A549 (cell line): ENCODE measurements around the gene TMEM82.

Experiments used
- HOXA7 ChIP-seq: fragments of 250-450 bp; sonication (Bioruptor Pico); IDR thresholded peaks from 2 replicates; pipeline ENCODE4 v1.5.0; 2020; ENCODE audit warnings: mild to moderate bottlenecking, moderate library complexity
- MAFK ChIP-seq: fragments of 450-650 bp; IDR thresholded peaks from 2 replicates; pipeline ENCODE4 v1.6.1; 2014; ENCODE audit not compliant: partially characterized antibody

DNA sequence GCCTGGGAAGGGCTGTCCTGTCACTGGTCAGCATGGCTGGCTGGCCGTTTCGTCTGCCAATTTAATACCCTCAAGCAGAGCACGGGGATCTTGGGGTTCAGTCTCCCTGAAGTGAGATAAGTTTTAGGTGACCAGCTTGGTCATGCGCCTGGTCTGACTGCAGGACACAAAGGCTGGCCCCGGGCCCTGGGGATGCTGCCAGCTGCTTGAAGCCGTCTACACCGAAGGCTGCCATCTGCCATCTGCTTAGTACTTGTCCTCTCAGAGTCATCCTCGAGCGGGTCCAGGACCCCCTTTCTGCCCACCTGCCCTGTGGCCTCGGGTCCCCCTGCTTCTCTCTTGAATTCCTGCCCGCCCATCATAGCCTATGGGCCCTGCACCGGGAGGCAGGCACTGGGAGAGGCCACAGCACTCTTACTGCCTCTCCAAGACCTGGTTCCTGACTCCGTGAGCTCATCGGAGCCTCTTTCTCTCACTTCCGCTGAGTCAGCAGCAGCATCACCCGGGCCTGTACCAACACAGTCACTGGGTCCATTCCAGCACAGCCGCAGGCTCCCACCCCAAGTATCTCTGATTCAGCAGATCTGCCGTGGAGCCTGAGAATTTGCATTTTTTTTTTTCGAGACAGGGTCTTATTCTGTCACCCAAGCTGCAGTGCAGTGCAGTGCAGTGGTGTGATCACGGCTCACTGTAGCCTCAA lies 23.3 kb downstream of the TMEM82 start:
- TF ChIP-seq HOXA7 (CRISPR knock-in tag), result no peak
- peak; percentile 92 for TF ChIP-seq MAFK
